NOMO-1 (cell line): ENCODE data around the gene CDC40.

Experiments
- DNase-seq, 2 experiments: peaks; one replicate each; lab custom pipeline; 2025; ENCODE audit not compliant: unreplicated experiment in 2 of 2; lab: John Stamatoyannopoulos, UW

Gene CDC40

DNA sequence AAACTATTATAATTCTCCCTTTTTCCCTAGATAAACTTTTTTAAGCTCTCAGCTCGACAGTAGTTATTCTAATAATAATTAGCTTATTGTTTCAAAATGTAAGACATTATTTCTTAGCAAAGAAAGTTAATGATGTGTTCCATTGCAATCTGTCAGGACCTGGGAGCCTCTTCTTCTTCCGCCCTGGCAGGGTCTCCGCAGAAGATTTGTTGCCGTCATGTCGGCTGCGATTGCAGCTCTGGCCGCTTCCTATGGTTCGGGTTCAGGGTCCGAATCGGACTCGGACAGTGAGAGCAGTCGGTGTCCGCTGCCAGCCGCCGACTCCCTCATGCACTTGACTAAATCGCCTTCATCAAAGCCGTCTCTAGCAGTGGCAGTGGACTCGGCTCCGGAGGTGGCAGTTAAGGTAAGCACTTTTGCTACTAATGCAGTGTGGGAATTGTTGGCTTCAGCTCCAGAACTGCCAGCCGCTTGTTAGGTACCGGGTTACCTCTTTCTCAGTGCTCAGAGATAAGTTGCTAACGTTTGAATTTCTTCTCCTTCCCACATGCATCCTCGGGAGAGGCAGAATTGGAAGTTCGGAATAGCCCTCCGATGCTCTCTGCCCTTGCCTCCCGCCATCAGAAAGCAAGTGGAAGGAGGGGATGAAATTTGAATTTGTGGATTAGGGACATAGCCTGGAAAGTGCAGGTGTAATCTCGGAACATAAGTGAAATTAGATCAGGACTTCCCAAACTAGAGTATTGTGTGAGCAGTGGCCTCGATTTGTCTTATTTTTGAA is at the start of gene CDC40:
Gene CDC40, plus strand, starts transcription at position 200 of the 781 bp plus-strand sequence. Its CDS starts 18 bp downstream, at position 218.
- peak; percentile 67 to 92 for DNase-seq

DNA sequence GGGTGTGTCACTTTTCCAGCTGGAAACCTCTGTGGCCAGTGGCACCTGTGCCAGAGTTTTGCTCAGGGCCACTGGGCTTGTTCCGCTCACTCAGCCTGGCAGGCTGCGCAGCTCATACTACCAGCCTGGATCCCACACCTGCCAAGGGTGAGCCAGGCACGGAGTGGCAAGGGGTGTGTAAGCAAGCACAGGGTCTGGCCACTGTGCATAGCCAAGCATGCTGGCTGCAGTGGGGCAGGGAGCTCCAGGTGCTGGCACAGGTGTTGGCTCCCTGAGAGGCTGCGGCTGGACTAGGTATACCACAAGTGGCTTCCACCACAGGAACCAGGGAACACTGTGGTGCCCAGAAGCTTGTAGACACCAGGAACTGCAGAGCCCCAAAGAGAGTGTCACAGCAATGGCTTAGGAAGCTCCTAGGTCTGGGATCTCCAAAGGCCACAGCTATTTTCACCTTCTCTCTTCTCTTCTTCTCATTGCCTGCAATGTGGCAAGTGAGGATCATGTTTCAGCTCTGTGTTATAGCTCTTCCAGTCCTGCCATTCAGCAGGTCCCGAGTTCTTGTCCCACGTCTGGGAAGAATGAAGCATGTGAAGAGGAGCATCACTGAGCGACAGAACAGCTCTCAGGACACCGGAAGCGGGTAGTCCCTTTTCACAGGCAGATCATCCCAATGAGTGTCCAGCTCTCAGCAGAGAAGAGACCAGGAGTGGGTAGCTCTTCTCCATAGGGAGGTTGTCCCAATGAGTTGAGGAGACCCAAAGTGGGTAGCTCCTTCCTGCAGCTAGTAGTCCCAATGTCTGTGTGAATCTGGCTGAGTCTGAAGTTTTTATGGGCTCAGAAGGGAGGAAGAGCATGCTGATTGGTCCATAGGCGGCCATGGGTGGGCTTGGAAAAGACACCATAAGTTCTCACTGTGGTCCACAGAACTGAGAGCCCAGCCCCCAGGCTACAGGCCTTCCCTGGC is 42.0 kb upstream of the CDC40 start:
- DNase-seq, result no peak

DNA sequence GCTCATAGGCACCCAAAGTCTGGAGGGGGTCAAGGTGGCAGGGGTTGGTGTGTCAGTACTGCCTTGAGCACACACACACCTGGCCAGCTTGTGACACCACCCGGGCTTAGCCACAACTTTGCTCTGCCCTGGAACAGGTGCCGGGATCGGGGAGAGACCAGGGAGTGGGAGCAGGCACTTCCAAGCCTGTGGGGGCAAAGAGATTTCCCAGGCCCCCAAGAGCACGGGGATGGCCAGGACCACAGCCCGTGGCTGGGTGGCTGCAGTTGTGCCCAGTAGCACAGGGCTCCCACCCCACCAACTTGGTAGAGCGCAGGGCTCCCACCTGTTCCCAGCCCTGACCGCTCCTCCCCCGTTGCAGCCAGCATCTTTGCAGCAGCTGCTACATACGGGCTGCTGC is 41.2 kb upstream of the CDC40 start:
- DNase-seq, result no peak

DNA sequence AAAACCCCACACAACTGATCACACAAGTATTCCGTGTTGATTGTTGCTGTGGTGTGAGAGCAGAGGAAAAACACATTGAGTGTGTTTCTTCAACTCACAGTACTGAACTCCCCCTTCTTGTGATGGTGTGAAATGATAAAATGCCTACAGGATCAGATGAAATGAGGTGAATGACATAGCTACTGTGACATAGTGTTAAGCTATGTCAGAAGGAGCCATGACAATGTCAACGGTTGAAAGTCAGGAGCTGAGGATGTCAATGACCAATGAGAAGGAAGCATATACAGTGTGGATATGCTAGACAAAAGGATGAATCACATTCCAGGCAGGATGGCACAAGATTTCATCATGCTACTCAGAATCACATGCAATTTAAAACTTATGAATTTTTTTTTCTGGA is 39.6 kb upstream of the CDC40 start:
- no peak for DNase-seq

DNA sequence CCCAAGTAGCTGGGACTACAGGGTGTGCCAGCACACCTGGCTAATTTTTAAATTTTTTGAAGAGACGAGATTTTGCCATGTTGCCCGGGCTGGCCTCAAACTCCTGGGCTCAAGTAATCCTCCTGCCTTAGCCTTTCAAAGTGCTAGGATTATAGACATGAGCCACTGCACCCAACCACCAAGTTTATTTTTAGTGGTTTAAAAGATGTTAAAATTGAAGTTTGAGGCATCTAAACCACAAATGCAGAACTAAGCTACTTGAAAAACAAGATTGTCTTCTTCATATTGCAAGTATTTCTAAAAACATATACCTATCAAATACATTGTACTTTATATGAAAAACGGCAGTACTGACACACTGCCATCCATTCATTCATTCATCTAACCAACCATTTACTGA is 32.4 kb upstream of the CDC40 start:
- DNase-seq, result peak in 1 of 2 experiments; percentile 35

DNA sequence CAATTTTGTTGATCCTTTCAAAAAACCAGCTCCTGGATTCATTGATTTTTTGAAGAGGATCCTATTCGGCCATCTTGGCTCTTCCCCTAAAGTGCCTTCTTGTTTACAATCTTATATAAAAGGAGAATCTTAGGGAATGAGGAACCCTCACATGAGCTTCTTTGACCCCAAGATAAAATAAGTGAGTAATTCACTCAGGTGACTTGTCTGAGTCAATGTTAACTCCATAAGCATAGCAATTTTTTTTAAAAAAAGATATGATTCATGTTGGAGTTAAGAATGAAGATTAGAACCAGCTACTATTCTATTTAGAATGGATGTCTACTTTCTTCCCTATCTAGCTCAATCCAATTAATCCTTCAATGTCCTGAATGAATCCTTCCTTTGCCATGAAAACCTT is 21.7 kb upstream of the CDC40 start:
- DNase-seq, result no peak

DNA sequence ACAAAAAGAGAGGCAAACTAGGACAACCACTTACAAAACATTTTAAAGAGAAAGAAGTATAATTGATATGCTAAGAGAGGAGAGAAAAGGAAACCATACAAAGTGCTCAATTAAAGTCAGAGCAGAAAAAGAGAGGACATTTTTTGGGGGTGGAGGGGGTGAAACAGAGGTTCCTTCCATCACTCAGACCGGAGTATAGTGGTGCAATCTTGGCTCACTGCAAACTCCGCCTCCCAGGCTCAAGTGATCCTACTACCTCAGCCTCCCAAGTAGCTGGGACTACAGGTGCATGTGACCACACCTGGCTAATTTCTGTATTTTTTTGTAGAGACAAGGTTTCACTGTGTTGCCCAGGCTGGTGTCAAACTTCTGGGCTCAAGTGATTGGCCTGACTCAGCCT is 10.1 kb upstream of the CDC40 start:
- no peak for DNase-seq

DNA sequence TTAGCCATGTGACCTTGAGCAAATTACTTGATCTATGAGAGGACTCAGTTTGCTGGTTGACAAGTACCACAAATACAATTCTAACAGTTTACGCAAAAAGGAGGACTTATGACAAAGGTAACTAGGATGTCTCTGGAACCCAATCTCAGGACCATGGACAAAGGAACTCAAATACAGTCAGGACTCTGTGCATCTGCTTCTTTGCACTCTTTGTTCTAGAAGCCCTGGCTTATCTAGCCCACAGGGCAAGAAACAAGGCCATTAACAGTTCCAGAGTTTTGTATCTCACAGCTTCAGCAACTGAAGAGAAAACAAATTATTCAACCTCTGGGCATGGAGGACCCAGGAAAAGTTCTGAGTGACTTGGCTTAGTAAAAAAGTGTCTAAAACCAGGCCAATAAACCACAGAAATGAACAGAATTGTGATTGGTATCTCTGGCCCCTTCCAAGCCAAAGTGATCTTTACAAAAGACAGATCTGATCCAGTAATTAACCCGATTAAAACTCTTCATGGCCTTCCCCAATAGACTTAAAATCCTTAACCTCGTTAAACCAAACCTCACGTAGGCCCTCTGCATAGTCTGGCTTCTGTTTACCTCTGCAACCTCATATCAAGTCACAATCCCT is 6.6 kb upstream of the CDC40 start:
- DNase-seq, result no peak

DNA sequence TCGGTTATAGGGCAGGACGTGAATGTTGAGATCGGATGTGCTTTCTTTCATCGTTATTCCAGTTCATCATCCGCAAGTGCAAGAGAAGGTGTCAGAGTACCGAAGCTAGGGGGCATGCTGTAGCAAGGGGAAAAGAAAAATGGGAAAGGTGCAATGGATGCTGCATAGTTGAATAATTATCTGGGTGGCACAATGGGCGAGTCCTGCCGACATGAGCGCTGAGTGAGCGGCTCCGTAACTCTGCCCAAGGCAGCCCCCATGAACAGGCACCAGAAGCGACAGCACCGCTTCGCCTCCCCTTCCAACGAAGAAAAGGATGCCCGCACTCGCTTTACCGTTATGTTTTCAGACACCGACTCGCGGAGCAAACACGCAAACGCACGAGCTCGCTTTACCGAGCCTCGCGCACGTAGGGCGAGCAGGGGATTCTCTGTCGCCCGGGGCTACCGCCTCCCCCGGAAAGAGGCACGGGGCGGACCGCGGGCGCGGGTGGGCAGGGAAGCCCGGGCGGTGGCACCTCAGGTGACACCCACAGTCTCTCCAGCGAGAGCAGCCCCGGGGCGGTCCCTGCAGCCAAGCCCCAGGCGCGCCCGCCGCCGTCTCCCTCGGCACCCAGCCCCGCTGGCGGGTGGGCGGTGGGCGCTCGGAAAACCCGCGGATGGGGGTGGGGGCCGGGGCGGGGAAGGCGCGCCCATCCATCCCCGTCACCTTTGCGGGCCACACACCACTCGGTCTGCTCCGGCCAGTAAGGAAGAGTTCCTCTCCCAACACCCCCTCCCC is 1.4 kb upstream of the CDC40 start:
- peak in 1 of 2 experiments; percentile 33 for DNase-seq

DNA sequence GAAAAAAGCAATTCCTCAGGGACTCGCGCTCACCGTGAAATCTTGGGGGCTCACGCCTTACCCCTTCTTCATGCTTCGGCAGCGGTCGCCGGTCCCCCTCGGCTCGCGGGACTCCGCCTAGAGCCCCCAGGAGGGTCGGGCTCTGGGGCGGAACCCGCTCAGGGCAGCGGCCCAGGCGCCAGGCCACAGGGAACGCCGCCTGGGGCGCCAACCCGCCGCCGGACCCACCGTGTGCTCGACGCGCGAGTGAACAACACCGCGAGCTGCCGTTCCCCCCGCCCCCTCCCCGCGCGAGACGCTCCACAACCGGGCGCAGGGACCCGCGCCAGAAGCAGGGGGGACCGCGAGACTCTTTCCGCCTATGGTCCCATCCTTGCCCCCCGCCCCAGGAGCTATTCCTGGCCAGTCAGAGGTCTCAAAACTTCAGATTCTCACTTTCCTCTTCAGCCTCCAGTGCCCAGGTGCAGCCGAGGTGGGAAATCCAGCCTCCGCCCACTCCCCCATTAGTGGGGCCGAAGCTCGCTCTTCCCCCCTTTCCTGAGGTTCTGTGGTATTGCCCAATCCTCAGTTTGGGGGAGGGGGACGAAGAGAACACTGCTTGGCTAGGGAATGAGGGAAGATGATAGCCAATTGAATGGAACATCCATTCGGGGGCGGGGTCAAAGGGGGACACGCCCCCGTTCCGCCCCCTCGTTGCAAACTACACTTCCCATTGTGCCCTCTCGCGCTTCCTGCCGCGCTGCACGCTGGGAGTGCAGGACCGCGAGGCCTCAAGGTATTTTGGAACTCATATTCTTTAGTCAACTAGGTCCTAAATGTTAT is 610 bp upstream of the CDC40 start, which contains the start of gene WASF1:
Gene WASF1, minus strand, starts transcription at position 265 of the 822 bp plus-strand sequence. CDS start 52,069 bp downstream, outside the sequence.
- DNase-seq, result peak; percentile 86 to 92

DNA sequence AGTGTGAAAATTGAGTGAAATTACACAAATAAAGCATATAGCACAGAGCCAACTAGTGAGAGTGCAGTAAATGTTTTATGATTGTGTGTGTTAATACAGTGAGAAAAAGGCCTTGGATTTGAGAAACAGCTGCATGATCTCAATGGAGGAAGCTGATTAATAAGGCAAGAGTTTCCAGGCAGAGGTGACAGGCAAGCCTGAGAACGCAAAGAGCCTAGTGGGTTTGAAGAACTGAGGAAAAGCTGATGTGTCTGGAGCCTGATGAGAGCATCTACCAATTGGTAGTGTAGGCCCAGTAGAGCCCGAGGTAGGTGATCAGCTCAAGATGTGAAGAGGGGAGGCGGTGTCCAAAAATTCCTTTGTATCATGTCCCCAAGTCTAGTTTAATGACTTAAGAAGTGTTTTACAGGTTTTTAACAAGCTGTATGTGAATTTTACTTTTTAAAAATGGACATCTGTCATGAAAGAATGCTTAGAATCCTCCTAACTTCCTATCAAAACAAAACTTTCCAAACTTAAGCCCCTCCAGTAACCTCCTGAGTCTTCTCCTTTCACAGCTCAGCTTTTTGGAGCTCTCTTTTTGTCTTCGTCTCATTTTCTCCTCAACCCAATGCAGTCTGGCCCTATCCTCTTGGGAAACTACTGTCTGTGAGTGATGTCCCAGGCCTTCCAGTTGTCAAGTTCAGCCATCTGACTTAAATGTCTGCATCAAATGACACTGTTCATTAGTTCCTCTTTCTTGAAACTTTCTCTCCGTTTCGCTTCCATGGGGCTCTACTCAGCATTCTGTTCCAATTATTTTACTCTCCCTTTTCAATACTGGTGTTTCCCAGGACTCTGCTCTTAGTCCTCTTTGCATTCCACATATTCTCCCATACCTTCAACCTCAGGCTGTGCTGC is 1.2 kb downstream of the CDC40 start:
- DNase-seq, result peak in 1 of 2 experiments; percentile 70

DNA sequence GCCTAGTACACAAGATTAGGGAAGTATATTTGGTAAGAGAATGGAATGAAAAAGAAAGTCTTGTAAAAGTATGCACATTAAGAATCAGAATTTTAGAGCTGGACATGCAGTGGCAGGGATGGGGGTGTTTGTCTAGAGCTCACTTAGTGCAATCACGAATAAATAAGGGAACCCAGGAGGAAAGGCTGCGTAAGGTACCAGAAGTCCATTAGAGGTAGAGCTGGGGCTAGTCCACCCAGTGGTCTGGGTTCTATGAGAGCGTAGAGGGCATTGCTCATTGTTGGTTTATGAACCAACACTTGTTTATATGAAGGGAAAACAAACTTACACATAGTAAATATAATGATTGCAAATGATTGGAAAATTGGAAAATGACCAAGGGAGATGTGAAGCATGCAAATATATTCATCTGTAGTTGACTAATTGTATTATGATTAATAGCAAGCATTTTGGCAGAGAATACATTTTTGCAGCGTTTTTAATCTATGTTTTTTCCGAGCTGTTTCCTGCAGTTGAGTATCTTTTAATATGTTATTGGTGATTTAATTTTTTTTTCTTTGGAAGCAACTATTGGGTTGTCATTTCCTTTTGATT is 3.2 kb downstream of the CDC40 start:
- no peak for DNase-seq

DNA sequence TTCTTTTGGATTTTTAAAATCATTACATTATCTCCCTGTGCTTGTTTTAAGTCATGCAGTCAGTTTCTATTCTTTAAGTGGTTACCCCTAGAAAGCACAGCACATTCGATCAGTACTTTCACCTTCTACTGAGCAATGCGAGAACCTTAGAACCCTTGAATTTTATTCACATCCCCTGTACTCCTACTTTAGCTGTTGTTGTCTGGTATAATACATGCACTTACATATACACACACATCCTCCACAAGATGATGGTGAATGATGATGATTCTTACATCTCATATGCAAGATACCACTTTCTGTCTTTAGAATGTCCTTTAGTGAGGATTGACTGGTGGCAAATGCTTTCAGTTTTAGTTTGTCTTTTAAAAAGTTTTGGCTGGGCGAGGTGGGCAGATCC is 5.7 kb downstream of the CDC40 start:
- DNase-seq, result no peak

DNA sequence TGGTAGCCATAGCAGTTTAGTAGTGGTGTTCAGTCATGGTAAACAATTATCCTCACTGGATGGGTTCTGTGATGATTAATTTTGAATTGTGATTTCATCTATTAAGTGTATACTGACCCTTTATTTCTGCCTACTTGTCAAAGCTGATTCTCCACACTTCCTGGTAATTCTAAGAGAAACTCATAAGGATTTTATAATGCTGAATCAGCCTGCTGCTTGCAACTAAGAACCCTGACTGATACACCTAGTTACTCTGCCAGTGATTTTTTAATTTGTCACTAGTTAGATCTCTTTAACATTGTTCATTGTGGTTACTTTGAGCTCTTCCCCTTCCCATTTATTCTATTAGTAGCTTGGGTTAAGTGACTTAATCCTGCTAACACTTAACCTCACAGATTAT is 8.6 kb downstream of the CDC40 start:
- no peak for DNase-seq

DNA sequence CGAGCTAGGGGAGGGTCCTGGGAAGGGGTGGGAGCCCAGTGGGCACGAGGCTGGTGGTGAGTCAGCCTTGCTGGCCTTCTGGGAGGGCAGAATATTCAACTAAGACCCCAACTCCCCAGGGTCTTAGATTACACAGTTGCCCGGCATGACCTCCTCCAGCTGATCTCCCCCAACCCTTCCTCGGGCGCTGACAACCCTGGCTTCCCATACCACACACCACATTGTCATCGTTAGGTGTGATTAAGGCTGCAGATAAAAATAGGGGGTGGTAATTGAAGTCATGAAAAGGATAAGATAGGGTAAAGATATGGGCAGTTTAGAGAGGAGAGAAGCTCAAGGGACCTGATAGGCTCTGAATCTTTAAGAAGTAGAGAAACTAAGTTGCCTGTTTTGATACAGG is 10.5 kb downstream of the CDC40 start:
- DNase-seq, result no peak

DNA sequence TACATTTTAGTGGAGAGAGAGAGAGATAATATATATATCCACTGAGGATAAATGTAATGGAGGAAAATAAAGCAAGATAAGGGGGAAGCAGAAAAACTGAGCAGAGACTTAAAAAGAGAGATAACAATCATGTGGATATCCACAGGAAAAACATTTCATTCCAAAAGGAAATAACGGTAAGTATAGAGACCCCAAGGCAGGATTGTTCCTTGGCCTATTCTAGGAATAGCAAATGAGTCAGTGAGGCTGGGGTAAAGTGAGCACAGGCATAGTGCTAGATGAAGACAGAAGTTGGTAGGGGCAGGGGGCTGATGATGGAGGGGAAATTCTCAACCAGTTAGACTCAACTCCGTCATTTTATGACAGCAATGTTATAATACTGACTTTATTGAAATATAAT is 11.2 kb downstream of the CDC40 start:
- DNase-seq, result no peak

DNA sequence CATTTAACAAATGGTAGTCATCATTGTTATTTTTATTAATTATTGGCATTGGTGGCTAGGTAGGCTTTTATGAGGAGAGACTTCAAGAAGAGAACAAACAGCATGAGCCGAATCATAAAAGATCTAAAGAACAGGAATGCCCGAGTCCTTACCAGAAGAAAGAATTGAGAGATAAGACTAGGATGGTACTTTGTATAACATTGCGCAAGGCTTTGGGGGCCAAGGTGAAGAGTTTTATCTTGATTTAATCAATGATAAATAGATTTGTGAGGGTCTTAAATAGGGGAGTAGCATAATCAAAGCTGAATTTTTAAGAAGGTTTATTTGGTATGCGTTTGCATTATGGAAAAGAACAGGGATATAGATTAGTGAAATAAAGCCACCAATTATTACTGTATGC is 15.4 kb downstream of the CDC40 start:
- no peak for DNase-seq

DNA sequence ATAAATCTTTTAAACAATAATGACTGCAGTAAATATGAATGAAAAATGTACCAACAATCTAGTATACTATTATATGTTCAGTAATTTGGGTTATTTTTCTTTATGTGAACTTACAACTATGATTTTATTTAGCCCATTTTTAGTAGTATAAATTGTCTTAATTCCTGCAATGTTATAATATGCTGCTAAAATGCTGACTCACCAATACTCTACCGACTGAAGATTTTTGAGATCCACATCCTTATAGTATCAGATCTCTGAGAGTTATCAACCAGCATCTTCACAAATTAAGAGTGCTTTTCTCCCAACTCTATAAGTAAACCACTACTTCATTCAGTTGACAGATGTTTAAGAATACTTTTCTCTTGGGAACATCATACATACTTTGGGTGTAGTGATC is 16.6 kb downstream of the CDC40 start:
- no peak for DNase-seq
